Left colon (tissue), 2 donors: ENCODE results near the gene UNC119B. TPM values are rescaled to one million over a fixed set of nuclear protein-coding genes. Genes with fewer than 3 reads are reported as not detected.
A peak's percentile ranks its signal among the peaks of the same experiment; 100 is the strongest.
"Not testable (repeated sequence)": the region's sequence is repeated elsewhere in the genome, so short reads cannot be mapped to it uniquely, and the experiment has no call there.

ENCODE experiments used
- ATAC-seq: fragments of 200-7000 bp; cut with Tn5 transposase; one replicate; pipeline ENCODE4 v1.9.1; 2020; ENCODE audit warnings: mild to moderate bottlenecking, moderate library complexity
- DNase-seq, 2 donors: peaks; one replicate each; pipeline ENCODE4 v3.0.0-alpha.2; 2020
- intact Hi-C, 2 donors: fragments of 100-400 bp; cut with DNase I in 1 of 2; cut with micrococcal nuclease in 1 of 2; formaldehyde crosslinking; loops; one replicate each; pipeline versions ENCODE4 v1.11.2 to v1.14.0; 2022; cut with DNase I, micrococcal nuclease
- long read RNA-seq: library from polyadenylated mRNA; unstranded; transcript quantifications from one replicate; pipeline ENCODE4 v2.0.0, GENCODE V29; 2021
- total RNA-seq, 2 donors: library from RNA; stranded (reverse); fragmentation: NEBNext Ultra II Directional; extraction: Animal tissue kit (Norgen Biotek cat#: 25700); gene quantifications; one replicate each; pipeline ENCODE4 v1.2.1, GENCODE V29; 2021
- donor health status: DM: no; HTN: no; CAD: no.
- donor health status: DM: yes; HTN: yes; CAD: no.

UNC119B gene
- total RNA-seq: 10 to 100 TPM; 15.1 to 27.5 TPM
- long read RNA-seq, full-length matches to known transcripts: 4 of 4 reads
- long read RNA-seq, partial matches to known transcripts: 0 of 4 reads
- long read RNA-seq, other reads (novel, unspliced or antisense): 0 of 4 reads

DNA sequence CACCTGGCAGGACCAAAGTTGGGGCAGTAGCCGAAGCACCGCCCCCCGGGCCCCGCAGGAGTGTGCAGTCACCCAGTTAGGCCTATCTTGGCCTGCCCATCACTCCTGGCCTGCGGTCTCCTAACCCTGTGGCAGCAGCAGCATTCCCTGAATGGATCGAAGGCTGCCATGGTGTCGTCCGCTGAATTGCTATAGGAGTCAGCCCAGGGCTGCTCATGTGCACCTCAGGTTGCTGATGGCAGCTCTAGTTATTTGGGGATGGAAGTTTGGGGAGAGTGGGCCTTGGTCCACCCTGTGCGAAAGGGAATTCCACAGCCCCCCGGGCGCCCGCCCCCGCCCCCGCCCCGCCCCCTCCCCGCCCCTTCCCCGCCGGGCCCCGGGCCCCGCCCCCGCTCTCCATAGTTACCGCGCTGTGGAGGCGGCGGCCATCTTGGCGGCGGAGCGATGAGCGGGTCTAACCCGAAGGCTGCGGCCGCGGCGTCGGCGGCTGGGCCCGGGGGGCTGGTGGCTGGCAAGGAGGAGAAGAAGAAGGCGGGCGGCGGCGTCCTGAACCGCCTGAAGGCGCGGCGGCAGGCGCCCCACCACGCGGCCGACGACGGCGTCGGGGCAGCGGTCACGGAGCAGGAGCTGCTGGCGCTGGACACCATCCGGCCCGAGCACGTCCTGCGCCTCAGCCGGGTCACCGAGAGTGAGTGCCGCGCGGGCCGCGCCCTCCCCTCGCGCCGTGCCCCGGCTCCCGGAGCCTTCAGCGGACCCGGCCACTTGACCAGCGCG, at the start of gene UNC119B:
UNC119B (plus strand) TSS at position 428 of the 774 bp plus-strand sequence; CDS start at position 445, 17 bp downstream.
- ATAC-seq (peak; percentile 81), DNase-seq (peak in 1 of 2 donors; percentile 82)
- intact Hi-C loops: loop anchor here in 1 of 2 donors (5.0 kb wide), 1 partner anchor 63 kb away; no protein-coding TSS in a partner anchor

GRCh38 chr12:120661432-120661831, 48.8 kb upstream of the UNC119B start:
- DNase-seq (no peak), ATAC-seq (no peak)
- intact Hi-C loops: no loop called here

GRCh38 chr12:120662879-120663278, 47.4 kb upstream of the UNC119B start:
- DNase-seq (no peak), ATAC-seq (no peak)
- intact Hi-C loops: no loop called here

DNA sequence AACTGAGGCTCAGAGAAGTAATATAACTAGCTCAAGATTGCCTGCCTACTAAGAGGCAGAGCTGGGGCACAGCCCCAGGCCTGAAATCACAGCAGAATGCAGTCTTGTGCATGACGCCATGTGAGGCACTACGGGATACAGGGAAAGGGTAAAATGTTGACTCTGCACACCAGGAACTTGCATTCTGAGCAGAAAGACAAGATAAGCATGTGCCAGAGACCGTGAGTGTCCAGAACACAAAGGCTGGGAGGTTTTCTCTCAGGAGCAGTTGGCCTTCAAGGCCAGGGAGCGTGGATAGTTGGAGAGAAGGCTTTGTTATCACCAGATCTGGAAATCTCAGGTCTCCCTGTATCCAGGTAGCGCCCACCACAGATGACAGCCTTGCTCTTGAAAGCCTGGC, 46.5 kb upstream of the UNC119B start:
- no peak for ATAC-seq

DNA sequence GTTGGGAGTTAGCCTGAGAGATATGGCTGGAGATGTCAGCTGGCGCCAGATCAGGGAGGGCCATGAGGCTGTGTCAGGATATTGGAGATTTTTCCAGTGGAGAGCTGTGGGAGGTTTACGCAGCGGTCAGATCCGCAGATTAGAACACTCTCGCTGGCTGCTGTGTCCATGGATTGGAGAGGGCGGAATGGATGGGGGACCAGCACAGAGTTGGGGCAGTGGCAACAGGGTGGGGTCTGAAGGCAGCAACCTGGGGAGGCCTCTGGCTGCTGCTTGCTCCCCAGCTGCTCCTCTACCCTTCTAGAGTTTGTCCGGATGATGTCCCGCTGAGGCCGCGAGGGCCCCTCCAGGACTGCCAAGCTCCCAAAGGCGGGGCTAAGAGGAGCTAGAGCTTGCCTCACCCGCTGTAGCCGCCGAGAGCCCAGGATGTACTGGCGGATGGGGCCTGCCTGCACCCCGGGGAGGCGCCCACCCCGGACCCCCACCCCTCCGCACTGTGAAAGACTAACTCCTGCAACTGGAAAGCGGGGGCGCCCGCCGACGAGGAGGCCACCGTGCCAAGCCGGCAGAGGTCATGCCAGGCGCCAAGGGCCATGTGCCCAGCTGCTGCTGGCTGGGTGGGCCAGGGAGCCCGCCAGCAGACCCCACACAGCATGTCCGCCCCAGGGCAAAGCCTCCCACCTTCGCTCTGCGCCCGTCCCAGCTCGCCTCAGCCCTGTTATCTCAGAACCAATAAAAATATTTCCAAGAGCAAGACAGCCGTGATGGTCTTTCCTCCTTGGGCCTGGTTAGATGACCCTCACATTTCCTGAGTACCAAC, 43.5 kb upstream of the UNC119B start:
- no peak for DNase-seq
- no peak for ATAC-seq
- intact Hi-C loops: no loop called here

More for the DNA sequence above, 46.5 kb upstream of the UNC119B start:
- intact Hi-C loops: no loop called here
- no peak for DNase-seq

DNA sequence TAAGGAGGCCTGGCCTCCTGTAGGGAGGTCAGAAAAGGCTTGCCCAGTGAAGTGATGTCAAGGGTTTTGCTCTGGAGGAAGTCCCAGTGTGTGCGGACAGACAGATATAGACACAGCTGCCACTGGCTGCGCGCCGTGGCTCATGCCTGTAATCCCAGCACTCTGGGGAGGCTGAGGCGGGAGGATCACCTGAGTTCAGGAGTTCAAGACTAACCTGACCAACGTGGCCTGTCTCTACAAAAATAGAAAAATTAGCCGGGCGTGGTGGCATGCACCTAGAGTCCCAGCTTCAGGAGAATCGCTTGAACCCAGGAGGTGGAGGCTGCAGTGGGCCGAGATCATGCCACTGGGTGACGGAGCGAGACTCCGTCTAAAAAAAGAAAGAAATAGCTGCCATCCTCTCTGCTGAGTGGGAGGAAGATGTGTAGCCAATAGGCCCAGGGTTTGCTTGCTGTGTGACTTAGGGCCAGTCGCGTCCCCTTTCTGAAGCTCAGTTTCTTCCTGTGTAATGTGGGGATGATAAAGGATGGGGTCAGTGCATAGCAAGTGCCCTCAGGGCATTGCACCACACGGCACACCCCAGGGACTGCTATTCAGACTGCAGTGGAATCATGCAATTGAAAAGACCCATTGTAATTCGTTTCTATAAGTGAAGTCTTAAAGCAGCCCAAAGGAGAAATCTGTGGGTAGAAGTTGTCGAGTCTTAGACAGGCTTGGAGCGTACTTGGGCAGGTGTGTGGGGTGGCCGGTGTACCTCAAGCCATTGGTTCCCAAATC, 42.0 kb upstream of the UNC119B start:
- no peak for DNase-seq

DNA sequence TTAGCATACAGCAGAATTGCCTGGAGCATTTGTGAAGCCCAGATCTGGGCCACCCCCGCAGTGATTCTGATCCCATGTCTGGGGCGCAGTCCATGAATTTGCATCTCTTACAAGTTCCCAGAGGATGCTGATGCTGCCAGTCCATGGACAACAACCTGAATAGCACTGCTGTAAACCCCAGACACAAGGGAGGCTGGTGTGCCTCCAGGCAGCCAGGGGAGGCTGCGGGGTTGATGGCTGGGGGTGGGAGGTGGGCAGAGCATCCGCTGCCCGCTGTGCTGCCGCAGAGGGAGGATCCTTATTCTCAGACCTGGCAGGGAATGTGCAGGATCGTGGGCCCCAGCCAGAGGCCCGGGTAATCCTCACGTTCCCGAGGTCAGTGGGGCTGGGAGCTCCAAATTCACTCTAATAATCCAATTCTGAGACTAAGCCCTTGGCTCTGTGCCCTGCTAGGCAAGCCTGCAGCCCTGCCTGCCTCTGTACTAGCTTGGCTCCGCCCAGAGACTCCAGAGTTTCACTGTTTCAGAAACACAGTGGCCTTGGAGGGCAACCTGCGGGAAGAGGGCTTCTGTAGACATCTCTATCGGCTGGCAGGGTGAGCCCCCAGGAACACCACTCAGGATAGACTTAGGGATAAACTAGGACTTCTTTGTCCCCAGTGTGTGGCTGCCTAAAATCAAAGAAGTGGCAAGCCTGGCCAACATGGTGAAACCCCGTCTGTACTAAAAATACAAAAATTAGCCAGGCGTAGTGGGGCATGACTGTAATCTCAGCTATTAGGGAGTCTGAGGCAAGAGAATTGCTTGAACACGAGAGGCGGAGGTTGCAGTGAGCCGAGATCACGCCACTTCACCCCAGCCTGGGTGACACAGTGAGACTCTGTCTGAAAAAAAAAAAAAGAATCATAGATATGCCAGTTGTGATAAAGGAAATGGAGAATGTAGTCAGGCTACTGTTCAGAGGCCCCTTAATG, 41.1 kb upstream of the UNC119B start:
- intact Hi-C loops: no loop called here
- DNase-seq (peak; percentile 53 to 68), ATAC-seq (peak; percentile 90)

More for the DNA sequence above, 42.0 kb upstream of the UNC119B start:
- intact Hi-C loops: no loop called here
- no peak for ATAC-seq

DNA sequence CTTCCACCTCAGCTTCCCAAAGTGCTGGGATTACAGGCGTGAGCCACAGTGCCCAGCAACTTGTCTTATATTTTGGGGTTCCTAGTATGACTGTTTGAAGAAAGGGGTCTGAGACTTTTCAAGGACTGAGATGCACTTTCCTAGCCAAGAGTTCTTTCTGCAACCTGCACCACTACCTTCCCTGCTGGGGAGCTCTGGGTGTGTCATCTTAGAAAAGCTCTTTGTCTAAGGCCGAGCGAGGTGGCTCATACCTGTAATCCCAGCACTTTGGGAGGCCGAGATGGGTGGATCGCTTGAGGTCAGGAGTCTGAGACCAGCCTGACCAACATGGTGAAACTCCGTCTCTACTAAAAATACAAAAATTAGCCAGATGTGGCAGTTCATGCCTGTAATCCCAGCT, 40.0 kb upstream of the UNC119B start:
- intact Hi-C loops, DNase-seq: not testable (repeated sequence)
- ATAC-seq: peak; percentile 67

- no peak for DNase-seq
- intact Hi-C loops: no loop called here
- peak; percentile 33 for ATAC-seq
Measured at GRCh38 chr12:120670667-120671066, 39.6 kb upstream of the UNC119B start.

DNA sequence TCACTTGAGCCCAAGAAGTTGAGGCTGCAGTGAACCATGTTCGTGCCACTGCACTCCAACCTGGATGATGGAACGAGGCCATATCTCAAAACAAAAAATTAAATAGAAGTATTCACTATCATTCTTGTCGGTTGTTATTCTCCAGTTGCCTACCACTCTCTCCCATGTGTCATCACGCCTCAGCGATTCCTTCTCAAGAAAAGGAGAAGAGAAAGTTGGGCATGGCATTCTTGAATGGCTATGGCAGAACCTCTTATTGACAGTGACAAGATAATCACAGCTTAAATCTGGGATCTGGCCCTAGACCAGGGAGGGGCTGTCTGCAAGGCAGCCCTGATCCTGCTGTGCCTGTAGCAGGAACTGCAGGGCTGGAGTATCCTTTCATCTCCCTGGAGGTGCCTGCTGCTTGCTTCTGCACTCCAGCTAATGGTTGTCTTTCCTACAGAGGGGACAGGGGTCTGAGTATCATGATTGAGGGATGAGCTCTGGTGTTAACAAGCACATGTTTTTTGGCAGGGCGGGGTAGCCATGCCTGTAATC, 36.1 kb upstream of the UNC119B start:
- intact Hi-C loops: no loop called here
- no peak for DNase-seq
- no peak for ATAC-seq

DNA sequence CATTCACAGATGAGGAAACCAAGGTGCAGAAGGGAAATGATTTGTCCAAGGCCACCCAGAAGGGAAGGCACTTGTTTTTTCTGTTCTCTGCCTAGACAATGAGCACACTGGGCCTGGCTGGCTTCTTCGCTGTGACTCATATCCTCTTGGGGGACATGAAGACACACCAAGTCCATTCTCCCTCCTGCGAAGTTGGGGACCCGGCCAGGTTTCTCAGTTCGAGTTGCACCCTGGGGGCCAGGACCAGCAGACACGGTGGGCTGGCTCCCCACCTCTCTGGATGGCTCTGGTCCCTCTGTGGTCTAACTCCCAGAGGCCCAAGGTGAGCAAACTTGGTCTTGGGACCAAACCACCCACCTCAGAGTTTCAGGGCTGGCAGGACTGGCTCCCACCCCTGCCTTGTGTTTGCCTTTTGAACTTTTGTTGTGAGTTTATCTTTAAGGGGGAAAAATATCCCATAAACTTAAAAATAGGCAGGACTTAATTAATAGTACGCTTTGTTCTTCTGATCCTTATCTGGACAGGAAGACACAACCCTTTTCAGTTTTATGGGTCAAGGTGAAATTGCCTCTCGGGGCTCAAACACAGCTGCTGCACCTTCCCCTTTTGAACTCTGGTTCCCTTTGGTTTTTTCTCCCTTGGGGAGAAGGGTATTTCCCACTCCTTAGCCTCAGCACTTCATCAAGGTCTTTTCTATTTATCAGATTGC, 32.3 kb upstream of the UNC119B start:
- ATAC-seq: peak; percentile 74
- intact Hi-C loops: no loop called here
- no peak for DNase-seq

GRCh38 chr12:120678572-120678971, 31.7 kb upstream of the UNC119B start:
- DNase-seq (no peak), ATAC-seq (peak; percentile 9)
- intact Hi-C loops: no loop called here

GRCh38 chr12:120680165-120680738, 30.0 kb upstream of the UNC119B start:
- ATAC-seq: no peak
- DNase-seq: no peak
- intact Hi-C loops: no loop called here

DNA sequence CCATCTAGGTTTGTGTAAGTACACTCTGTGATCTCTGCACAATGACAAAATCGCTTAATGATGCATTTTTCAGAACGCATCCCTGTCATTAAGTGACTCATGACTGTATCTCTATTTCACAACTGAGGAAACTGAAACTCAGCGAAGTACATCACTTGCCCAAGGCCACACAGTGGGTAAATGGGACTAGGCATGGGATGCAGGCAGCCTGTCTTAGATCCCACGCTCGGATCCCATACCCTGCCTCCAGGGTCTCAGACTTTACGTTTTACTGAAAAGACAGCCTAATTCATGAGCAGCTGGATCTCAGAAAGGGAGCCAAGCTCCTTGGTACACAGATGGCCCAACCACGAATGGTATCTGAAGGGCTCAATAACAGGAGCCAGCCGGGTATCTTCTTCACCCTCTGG, 25.7 kb upstream of the UNC119B start:
- DNase-seq (no peak), ATAC-seq (no peak)
- intact Hi-C loops: no loop called here

DNA sequence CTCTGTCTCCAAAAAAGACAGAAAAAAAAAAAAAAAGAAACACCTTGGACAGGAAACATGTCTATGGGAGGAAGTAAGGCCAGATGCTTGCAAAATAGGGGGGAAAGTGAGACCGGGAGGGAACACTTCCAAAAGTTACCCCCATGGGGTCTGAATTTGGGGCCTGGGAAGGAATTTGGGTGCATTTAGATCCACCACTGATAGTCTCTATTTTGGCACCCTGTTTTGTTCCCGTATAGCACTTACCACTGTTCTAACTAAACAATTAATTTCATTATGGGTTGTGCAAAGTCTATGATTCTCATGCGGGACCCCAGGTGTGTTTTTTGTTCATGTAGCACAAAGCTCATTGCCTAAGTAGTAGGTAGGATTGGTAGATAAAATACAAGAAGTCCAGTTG, 24.7 kb upstream of the UNC119B start:
- intact Hi-C loops: no loop called here
- ATAC-seq: no peak
- DNase-seq: no peak

DNA sequence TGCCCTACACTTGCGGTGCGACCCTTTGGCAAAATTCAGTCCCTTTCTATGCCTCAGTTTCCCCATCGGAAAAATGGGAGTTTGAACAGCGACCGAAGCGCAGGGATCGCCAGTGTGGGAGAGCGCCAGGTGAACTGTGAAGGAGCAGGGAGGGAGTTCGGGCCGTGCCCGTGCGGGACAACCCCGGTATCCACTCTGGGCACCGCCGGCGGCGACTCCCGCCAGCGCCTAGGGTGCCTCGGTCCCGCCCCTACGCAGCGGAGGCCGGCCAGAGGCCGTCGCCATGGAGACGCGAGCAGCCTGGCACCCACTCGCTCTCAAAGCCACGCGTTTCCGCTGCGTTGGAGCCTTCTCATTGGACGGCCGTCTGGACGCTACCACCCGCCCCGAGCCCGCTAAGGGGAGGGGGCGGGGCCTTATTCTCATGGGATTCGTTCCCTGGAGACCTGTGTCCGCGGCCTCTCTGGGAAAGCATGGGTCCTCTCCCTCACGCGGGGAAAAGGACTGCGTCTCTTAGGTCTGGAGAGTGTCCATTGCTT, 24.0 kb upstream of the UNC119B start:
- DNase-seq (peak; percentile 99), ATAC-seq (peak; percentile 77)
- intact Hi-C loops: no loop called here
